GM18507 (cell line): Measurements from ENCODE around the gene KRTAP4-2.
"Not testable (repeated sequence)": the region's sequence is repeated elsewhere in the genome, so short reads cannot be mapped to it uniquely, and the experiment has no call there.

Experiments used
- DNase-seq: peaks from one replicate; pipeline ENCODE4 v3.0.0; 2011; ENCODE audit warnings: low read depth; ENCODE audit not compliant: insufficient read length; ENCODE audit errors: extremely low spot score
- FAIRE-seq: peaks from 2 replicates; lab custom pipeline; 2011; peaks lifted over from hg19 to GRCh38; lab: Jason Lieb, UNC

The KRTAP4-2 gene

GRCh38 chr17:41168121-41168520, 9.9 kb downstream of the KRTAP4-2 start, which contains the start of gene KRTAP4-3:
TSS of gene KRTAP4-3 (minus strand) at chr17:41168221. CDS start at chr17:41168172, 49 bp downstream.
- DNase-seq, result no peak
- FAIRE-seq, result no peak

GRCh38 chr17:41167561-41167960, 10.5 kb downstream of the KRTAP4-2 start:
- FAIRE-seq, result no peak
- no peak for DNase-seq

GRCh38 chr17:41163828-41164227, 14.2 kb downstream of the KRTAP4-2 start:
- FAIRE-seq (no peak), DNase-seq (no peak)

- FAIRE-seq (no peak), DNase-seq (no peak)
Observed at GRCh38 chr17:41160648-41161047, 17.4 kb downstream of the KRTAP4-2 start, which contains the start of gene KRTAP4-4. TSS of gene KRTAP4-4 (minus strand) at chr17:41160748. CDS start at chr17:41160691, 57 bp downstream.

GRCh38 chr17:41160190-41160589, 17.8 kb downstream of the KRTAP4-2 start:
- FAIRE-seq, DNase-seq: not testable (repeated sequence)

GRCh38 chr17:41153856-41154255, 24.2 kb downstream of the KRTAP4-2 start:
- no peak for FAIRE-seq

GRCh38 chr17:41151525-41151924, 26.5 kb downstream of the KRTAP4-2 start:
- DNase-seq, result no peak
- FAIRE-seq, result no peak

More at GRCh38 chr17:41153856-41154255, 24.2 kb downstream of the KRTAP4-2 start:
- no peak for DNase-seq

GRCh38 chr17:41150026-41150425, 28.0 kb downstream of the KRTAP4-2 start:
- FAIRE-seq (no peak), DNase-seq (no peak)

- no peak for DNase-seq
- FAIRE-seq, result no peak
Observed at GRCh38 chr17:41149652-41149985, 28.4 kb downstream of the KRTAP4-2 start, which contains the start of gene KRTAP4-5. TSS of gene KRTAP4-5 (minus strand) at chr17:41149825. CDS start at chr17:41149767, 58 bp downstream.

GRCh38 chr17:41148971-41149651, 28.9 kb downstream of the KRTAP4-2 start:
- not testable (repeated sequence) for FAIRE-seq, DNase-seq

GRCh38 chr17:41147531-41148204, 30.4 kb downstream of the KRTAP4-2 start:
- DNase-seq (no peak), FAIRE-seq (no peak)

- DNase-seq, result no peak
- no peak for FAIRE-seq
Observed at GRCh38 chr17:41145261-41145660, 32.8 kb downstream of the KRTAP4-2 start.

GRCh38 chr17:41144846-41145245, 33.2 kb downstream of the KRTAP4-2 start:
- FAIRE-seq (no peak), DNase-seq (no peak)

GRCh38 chr17:41141361-41141760, 36.7 kb downstream of the KRTAP4-2 start:
- FAIRE-seq (no peak), DNase-seq (no peak)

GRCh38 chr17:41140360-41141131, 37.5 kb downstream of the KRTAP4-2 start, which contains the start of gene KRTAP4-6:
TSS of gene KRTAP4-6 (minus strand) at chr17:41140544. CDS start at chr17:41140487, 57 bp downstream.
- DNase-seq (no peak), FAIRE-seq (no peak)

GRCh38 chr17:41139865-41140264, 38.2 kb downstream of the KRTAP4-2 start:
- not testable (repeated sequence) for DNase-seq, FAIRE-seq

- no peak for DNase-seq
- no peak for FAIRE-seq
Observed at GRCh38 chr17:41133880-41134735, 43.9 kb downstream of the KRTAP4-2 start.

GRCh38 chr17:41131979-41132378, 46.0 kb downstream of the KRTAP4-2 start:
- no peak for DNase-seq

More at GRCh38 chr17:41131979-41132378, 46.0 kb downstream of the KRTAP4-2 start:
- no peak for FAIRE-seq
